GM19397 (cell line): Measurements from ENCODE around the gene TUFT1.
A peak's percentile ranks its signal among the peaks of the same experiment; 100 is the strongest.

Experiments used
- ATAC-seq: cut with Tn5 transposase; IDR thresholded peaks from one replicate; pipeline ENCODE4 v1.9.1; 2021; ENCODE audit warnings: mild to moderate bottlenecking, moderate library complexity; ENCODE audit not compliant: unreplicated experiment

Gene TUFT1

GRCh38 chr1:151540021-151540981 lies at the start of gene TUFT1:
Gene TUFT1, plus strand, starts transcription at chr1:151540309. Its CDS starts 58 bp downstream, at chr1:151540367.
- ATAC-seq: peak; percentile 91

GRCh38 chr1:151491641-151492040 lies 48.5 kb upstream of the TUFT1 start:
- ATAC-seq: no peak

GRCh38 chr1:151492120-151492519 lies 48.0 kb upstream of the TUFT1 start:
- no peak for ATAC-seq

- no peak for ATAC-seq
Observed at GRCh38 chr1:151493042-151493441, 47.1 kb upstream of the TUFT1 start.

GRCh38 chr1:151494741-151495281 lies 45.3 kb upstream of the TUFT1 start:
- no peak for ATAC-seq

- ATAC-seq: no peak
Observed at GRCh38 chr1:151495316-151495715, 44.8 kb upstream of the TUFT1 start.

GRCh38 chr1:151499365-151499764 lies 40.7 kb upstream of the TUFT1 start:
- ATAC-seq: no peak

GRCh38 chr1:151499930-151500329 lies 40.2 kb upstream of the TUFT1 start:
- no peak for ATAC-seq

- no peak for ATAC-seq
Observed at GRCh38 chr1:151501474-151501873, 38.6 kb upstream of the TUFT1 start.

GRCh38 chr1:151502035-151502700 lies 37.9 kb upstream of the TUFT1 start:
- ATAC-seq: no peak

- no peak for ATAC-seq
Observed at GRCh38 chr1:151502859-151503780, 37.0 kb upstream of the TUFT1 start.

- no peak for ATAC-seq
Observed at GRCh38 chr1:151504252-151504651, 35.9 kb upstream of the TUFT1 start.

- ATAC-seq: no peak
Observed at GRCh38 chr1:151504759-151505158, 35.4 kb upstream of the TUFT1 start.

GRCh38 chr1:151508833-151509232 lies 31.3 kb upstream of the TUFT1 start:
- ATAC-seq: no peak

GRCh38 chr1:151509350-151510019 lies 30.6 kb upstream of the TUFT1 start:
- no peak for ATAC-seq

GRCh38 chr1:151510020-151510405 lies 30.1 kb upstream of the TUFT1 start:
- ATAC-seq: no peak

GRCh38 chr1:151510614-151510956 lies 29.5 kb upstream of the TUFT1 start:
- no peak for ATAC-seq

GRCh38 chr1:151510957-151511635 lies 29.0 kb upstream of the TUFT1 start, which contains the start of gene CGN:
Gene CGN, plus strand, starts transcription at chr1:151511387. Its CDS starts 7,133 bp downstream, at chr1:151518520.
- ATAC-seq: peak; percentile 83

- ATAC-seq: peak; percentile 4
Observed at GRCh38 chr1:151511636-151512215, 28.4 kb upstream of the TUFT1 start.
